RWPE1 (cell line): ENCODE results near the gene VAV1.
A peak's percentile ranks its signal among the peaks of the same experiment; 100 is the strongest.

ENCODE experiments used
- CTCF ChIA-PET: fragments of 350-600 bp; sonication (Branson Sonifier 250); formaldehyde crosslinking; extraction: SDS; loops from one replicate; lab custom pipeline; 2021; lab: Yijun Ruan, JAX
- POLR2A ChIA-PET: fragments of 400-600 bp; formaldehyde crosslinking; extraction: SDS; loops from one replicate; lab custom pipeline; 2020; ENCODE audit warnings: antibody characterized with exemption; ENCODE audit not compliant: low non-redundant PET; lab: Yijun Ruan, JAX
- DNase-seq: peaks from one replicate; pipeline ENCODE4 v3.0.0; 2012; ENCODE audit warnings: low spot score
- H3K27ac ChIP-seq: fragments of 450-650 bp; 2 replicates; pipeline ENCODE4 v1.5.1; 2017
- CTCF ChIP-seq: fragments of 450-650 bp; conservative IDR thresholded peaks from 2 replicates; pipeline ENCODE4 v1.5.1; 2017; ENCODE audit warnings: low read depth, mild to moderate bottlenecking

The VAV1 gene

GRCh38 chr19:6750062-6750461, 22.4 kb upstream of the VAV1 start:
- ChIA-PET CTCF (no interaction called here), POLR2A (no interaction called here)

GRCh38 chr19:6751189-6751588, 21.3 kb upstream of the VAV1 start:
- CTCF ChIA-PET: interaction anchor here (0.6 kb wide), 1 partner anchor 729 kb away, joined by 3 read pairs; no protein-coding TSS in a partner anchor
- no peak for DNase-seq
- no peak for TF ChIP-seq CTCF
- POLR2A ChIA-PET: no interaction called here
- peak overlapping the region; percentile 54 for H3K27ac ChIP-seq

More at GRCh38 chr19:6750062-6750461, 22.4 kb upstream of the VAV1 start:
- no peak for TF ChIP-seq CTCF
- no peak for DNase-seq
- H3K27ac ChIP-seq: peak overlapping the region; percentile 54

- DNase-seq: no peak
- ChIA-PET POLR2A (no interaction called here), CTCF (no interaction called here)
- peak overlapping the region; percentile 11; the same call in 1 of the 2 replicates for H3K27ac ChIP-seq
- TF ChIP-seq CTCF: no peak
These were observed 20.0 kb upstream of the VAV1 start for GRCh38 chr19:6752256-6753177.

GRCh38 chr19:6753178-6754031, 19.1 kb upstream of the VAV1 start:
- no peak for TF ChIP-seq CTCF
- H3K27ac ChIP-seq: peak overlapping the region; percentile 12
- DNase-seq: peak; percentile 79
- ChIA-PET POLR2A (no interaction called here), CTCF (interaction anchor here (0.6 kb wide), 1 partner anchor 29 kb away, joined by 3 read pairs; no protein-coding TSS in a partner anchor)

- DNase-seq: no peak
- no peak for TF ChIP-seq CTCF
- POLR2A ChIA-PET: no interaction called here
- CTCF ChIA-PET: interaction anchor here (0.6 kb wide), 1 partner anchor 29 kb away, joined by 3 read pairs; no protein-coding TSS in a partner anchor
- peak overlapping the region; percentile 12 for H3K27ac ChIP-seq
These were observed 18.4 kb upstream of the VAV1 start for GRCh38 chr19:6754136-6754535.
